PC-3 (cell line): ENCODE data around the gene JPH3. TPM values are rescaled to one million over a fixed set of nuclear protein-coding genes. Genes with fewer than 3 reads are reported as not detected.

Experiments used
- ATAC-seq: fragments of 200-7000 bp; cut with Tn5 transposase; 2 replicates; pipeline ENCODE4 v1.9.1; 2020; ENCODE audit warnings: mild to moderate bottlenecking, moderate library complexity
- BruUV-seq: library from RNA; stranded (reverse); fragments of 400-500 nt; replicated peaks from 2 replicates; lab custom pipeline; 2021; lab: Mats Ljungman, UMichigan
- CTCF ChIA-PET: fragments of 300-600 bp; sonication (Branson Sonifier 250); formaldehyde crosslinking; loops from one replicate; lab custom pipeline; 2022; ENCODE audit warnings: antibody characterized with exemption; lab: Charles Lee
- POLR2A ChIA-PET: fragments of 300-600 bp; sonication (Branson Sonifier 250); formaldehyde crosslinking; loops from one replicate; lab custom pipeline; 2022; ENCODE audit warnings: antibody characterized with exemption; ENCODE audit not compliant: unreplicated experiment; lab: Charles Lee
- DNase-seq: peaks from one replicate; pipeline ENCODE4 v3.0.0-alpha.2; 2015
- H2AFZ ChIP-seq: fragments of 300-600 bp; sonication (generic); 2 replicates; pipeline ENCODE4 v1.6.0; 2016; ENCODE audit warnings: antibody characterized with exemption, low read length
- H3F3A ChIP-seq: fragments of 300-600 bp; sonication (generic); one replicate; pipeline ENCODE4 v1.6.0; 2017; ENCODE audit warnings: antibody characterized with exemption, low read length, control low read depth, mild to moderate bottlenecking; ENCODE audit not compliant: unreplicated experiment
- H3K27ac ChIP-seq: fragments of 300-600 bp; sonication (generic); 2 replicates; pipeline ENCODE4 v1.5.1; 2016; ENCODE audit warnings: mild to moderate bottlenecking, low read length
- H3K27me3 ChIP-seq: fragments of 300-600 bp; sonication (generic); 2 replicates; pipeline ENCODE4 v1.6.1; 2016; ENCODE audit warnings: low read length, mixed read lengths
- H3K36me3 ChIP-seq: fragments of 300-600 bp; sonication (generic); 2 replicates; pipeline ENCODE4 v1.6.1; 2016; ENCODE audit warnings: low read depth, mixed run types, low read length, mixed read lengths
- H3K4me1 ChIP-seq: fragments of 300-600 bp; sonication (generic); 2 replicates; pipeline ENCODE4 v1.5.1; 2016; ENCODE audit warnings: low read length; ENCODE audit not compliant: insufficient read depth
- H3K4me2 ChIP-seq: fragments of 300-600 bp; sonication (generic); 2 replicates; pipeline ENCODE4 v1.6.0; 2016; ENCODE audit warnings: low read length
- H3K4me3 ChIP-seq: fragments of 300-600 bp; sonication (generic); 2 replicates; pipeline ENCODE4 v1.5.1; 2016; ENCODE audit warnings: mild to moderate bottlenecking, low read length, mixed read lengths
- H3K79me2 ChIP-seq: fragments of 300-600 bp; sonication (generic); 2 replicates; pipeline ENCODE4 v1.6.1; 2017; ENCODE audit warnings: low read length, mixed read lengths
- H3K9ac ChIP-seq: fragments of 300-600 bp; sonication (generic); 2 replicates; pipeline ENCODE4 v1.6.0; 2016; ENCODE audit warnings: mild to moderate bottlenecking, low read length
- H3K9me2 ChIP-seq: fragments of 300-600 bp; sonication (generic); replicated peaks from 2 replicates; pipeline ENCODE4 v1.6.1; 2016; ENCODE audit warnings: mixed run types, low read length, mixed read lengths
- H3K9me3 ChIP-seq: fragments of 300-600 bp; sonication (generic); 2 replicates; pipeline ENCODE4 v1.6.1; 2016; ENCODE audit warnings: low read length, mixed read lengths
- H4K20me1 ChIP-seq: fragments of 300-600 bp; sonication (generic); 2 replicates; pipeline ENCODE4 v1.6.1; 2016; ENCODE audit warnings: low read length, mixed read lengths
- EZH2 ChIP-seq: fragments of 300-600 bp; sonication (generic); IDR thresholded peaks from one replicate; pipeline ENCODE4 v1.6.1; 2017; ENCODE audit warnings: antibody characterized with exemption, mild to moderate bottlenecking, low read length; ENCODE audit not compliant: unreplicated experiment
- EZH2phosphoT487 ChIP-seq: fragments of 300-600 bp; sonication (generic); IDR thresholded peaks from 2 replicates; pipeline ENCODE4 v1.6.1; 2018; ENCODE audit warnings: mild to moderate bottlenecking, antibody characterized with exemption, low read length, borderline replicate concordance
- intact Hi-C: fragments of 100-400 bp; cut with micrococcal nuclease; formaldehyde crosslinking; loops from 2 replicates; pipeline ENCODE4 v1.9.0; 2023
- total RNA-seq: library from RNA; depleted of rRNA; stranded (reverse); fragments of >200 nt; gene quantifications from 2 replicates; pipeline ENCODE4 v1.2.3, GENCODE V29; 2014
- TF ChIP-seq, protein P1 (sequence below): fragments of 300-600 bp; sonication (generic); conservative IDR thresholded peaks from 2 replicates; pipeline ENCODE4 v1.5.1; 2017; ENCODE audit warnings: antibody characterized with exemption, low read depth, mild to moderate bottlenecking, low read length

The JPH3 gene
- total RNA-seq, 1 experiment from 2014 or later: not detected

DNA sequence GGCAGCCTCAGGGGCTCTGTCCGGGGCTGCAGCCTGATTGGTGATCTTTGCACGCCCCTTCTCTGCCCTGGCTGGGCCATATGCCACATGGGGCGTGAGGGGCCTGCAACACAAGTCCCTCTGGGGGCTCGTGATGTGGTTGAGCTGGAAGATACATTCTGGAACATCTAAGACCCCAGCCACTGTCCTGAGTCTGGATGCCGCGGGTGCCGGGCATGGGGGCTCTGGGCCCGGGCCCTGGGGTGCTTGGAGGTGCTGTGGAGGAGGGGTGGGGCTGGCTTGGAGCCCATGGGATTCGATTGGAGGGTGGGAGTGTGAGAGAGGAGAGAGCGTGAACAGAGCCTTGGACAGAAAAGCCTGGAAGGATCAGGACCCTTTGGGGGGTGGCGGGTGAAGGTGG lies 39.4 kb downstream of the JPH3 start:
- H3K79me2 ChIP-seq: no peaks in the 10 kb centered on the region
- ATAC-seq (no peak), DNase-seq (no peak)
- H2AFZ ChIP-seq: no peak overlapping the region
- ChIA-PET POLR2A (no interaction called here), CTCF (no interaction called here)
- no peaks in the 10 kb centered on the region for H3K36me3 ChIP-seq
- H3K4me2 ChIP-seq: no peak overlapping the region
- H3K27me3 ChIP-seq: peaks cover 32% of the 10 kb centered on the region
- H3F3A ChIP-seq: no peaks in the 10 kb centered on the region
- BruUV-seq: no TSS peak
- no peak overlapping the region for H3K4me3 ChIP-seq
- H3K27ac ChIP-seq: no peak overlapping the region
- H3K9me2 ChIP-seq: no peaks in the 10 kb centered on the region
- intact Hi-C loops: no loop called here
- TF ChIP-seq, protein P1, sequence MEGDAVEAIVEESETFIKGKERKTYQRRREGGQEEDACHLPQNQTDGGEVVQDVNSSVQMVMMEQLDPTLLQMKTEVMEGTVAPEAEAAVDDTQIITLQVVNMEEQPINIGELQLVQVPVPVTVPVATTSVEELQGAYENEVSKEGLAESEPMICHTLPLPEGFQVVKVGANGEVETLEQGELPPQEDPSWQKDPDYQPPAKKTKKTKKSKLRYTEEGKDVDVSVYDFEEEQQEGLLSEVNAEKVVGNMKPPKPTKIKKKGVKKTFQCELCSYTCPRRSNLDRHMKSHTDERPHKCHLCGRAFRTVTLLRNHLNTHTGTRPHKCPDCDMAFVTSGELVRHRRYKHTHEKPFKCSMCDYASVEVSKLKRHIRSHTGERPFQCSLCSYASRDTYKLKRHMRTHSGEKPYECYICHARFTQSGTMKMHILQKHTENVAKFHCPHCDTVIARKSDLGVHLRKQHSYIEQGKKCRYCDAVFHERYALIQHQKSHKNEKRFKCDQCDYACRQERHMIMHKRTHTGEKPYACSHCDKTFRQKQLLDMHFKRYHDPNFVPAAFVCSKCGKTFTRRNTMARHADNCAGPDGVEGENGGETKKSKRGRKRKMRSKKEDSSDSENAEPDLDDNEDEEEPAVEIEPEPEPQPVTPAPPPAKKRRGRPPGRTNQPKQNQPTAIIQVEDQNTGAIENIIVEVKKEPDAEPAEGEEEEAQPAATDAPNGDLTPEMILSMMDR: no peak
- TF ChIP-seq EZH2phosphoT487 (no peak), EZH2 (no peak)
- no peak overlapping the region for H3K9ac ChIP-seq
- H3K4me1 ChIP-seq: 0 out of 2 replicates have a peak, but pooled peaks cover under 1% of the 10 kb centered on the region
- no peaks in the 10 kb centered on the region for H4K20me1 ChIP-seq
- no peaks in the 10 kb centered on the region for H3K9me3 ChIP-seq

DNA sequence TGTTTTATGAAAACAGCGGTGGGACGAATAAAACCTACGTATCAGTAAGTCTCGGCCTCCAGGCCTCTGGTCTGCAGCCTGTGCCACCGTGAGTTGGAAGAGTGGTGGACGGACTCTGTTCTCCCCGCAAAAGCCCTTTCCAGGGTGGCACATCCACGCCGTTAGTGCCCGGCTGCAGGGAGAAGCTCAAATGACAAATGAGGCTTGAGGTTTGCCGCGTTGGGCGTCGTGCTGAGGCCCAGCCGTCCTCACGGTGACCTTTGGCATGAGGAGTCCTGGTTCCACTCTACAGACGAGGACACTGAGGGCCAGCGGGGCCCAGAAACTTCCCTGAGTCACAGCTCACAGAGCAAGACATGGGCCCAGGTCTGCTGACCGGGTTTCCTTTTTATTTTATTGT lies 40.2 kb downstream of the JPH3 start:
- Histone ChIP-seq H3K36me3 (no peaks in the 10 kb centered on the region), H3K27ac (no peak overlapping the region), H2AFZ (no peak overlapping the region), H3K4me1 (no peaks in the 10 kb centered on the region), H3K79me2 (no peaks in the 10 kb centered on the region), H3K9me2 (no peaks in the 10 kb centered on the region), H3K27me3 (peaks cover 38% of the 10 kb centered on the region), H3K4me3 (no peak overlapping the region), H4K20me1 (no peaks in the 10 kb centered on the region), H3K9ac (no peak overlapping the region), H3K4me2 (no peak overlapping the region), H3F3A (no peaks in the 10 kb centered on the region), H3K9me3 (no peaks in the 10 kb centered on the region)
- CTCF ChIA-PET: no interaction called here
- no peak for DNase-seq
- POLR2A ChIA-PET: no interaction called here
- TF ChIP-seq EZH2: no peak
- TF ChIP-seq EZH2phosphoT487: no peak
- TF ChIP-seq, protein P1: no peak
- BruUV-seq: no TSS peak
- no peak for ATAC-seq
- intact Hi-C loops: no loop called here

DNA sequence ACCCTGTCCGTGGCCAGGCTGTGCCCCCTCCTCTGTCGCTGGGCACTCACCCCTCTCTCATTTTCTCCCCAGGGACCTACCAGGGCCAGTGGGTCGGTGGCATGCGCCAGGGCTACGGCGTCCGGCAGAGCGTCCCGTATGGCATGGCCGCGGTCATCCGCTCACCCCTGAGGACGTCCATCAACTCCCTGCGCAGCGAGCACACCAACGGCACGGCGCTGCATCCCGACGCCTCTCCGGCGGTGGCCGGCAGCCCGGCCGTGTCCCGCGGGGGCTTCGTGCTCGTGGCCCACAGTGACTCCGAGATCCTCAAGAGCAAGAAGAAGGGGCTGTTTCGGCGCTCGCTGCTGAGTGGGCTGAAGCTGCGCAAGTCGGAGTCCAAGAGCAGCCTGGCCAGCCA lies 41.9 kb downstream of the JPH3 start:
- no peaks in the 10 kb centered on the region for H3K9me2 ChIP-seq
- H3K4me3 ChIP-seq: no peak overlapping the region
- no peak overlapping the region for H2AFZ ChIP-seq
- no peaks in the 10 kb centered on the region for H3F3A ChIP-seq
- H3K36me3 ChIP-seq: no peaks in the 10 kb centered on the region
- H3K4me2 ChIP-seq: no peak overlapping the region
- peaks cover 50% of the 10 kb centered on the region for H3K27me3 ChIP-seq
- H3K9ac ChIP-seq: no peak overlapping the region
- no peaks in the 10 kb centered on the region for H3K9me3 ChIP-seq
- no peaks in the 10 kb centered on the region for H3K4me1 ChIP-seq
- intact Hi-C loops: no loop called here
- no TSS peak for BruUV-seq
- TF ChIP-seq EZH2phosphoT487 (no peak), EZH2 (no peak)
- TF ChIP-seq, protein P1: no peak
- H3K27ac ChIP-seq: no peak overlapping the region
- ATAC-seq: no peak
- POLR2A ChIA-PET: no interaction called here
- no peaks in the 10 kb centered on the region for H4K20me1 ChIP-seq
- no peaks in the 10 kb centered on the region for H3K79me2 ChIP-seq
- DNase-seq: no peak
- CTCF ChIA-PET: no interaction called here
